H9 (cell line): ENCODE results near the gene TP73. TPM values are rescaled to one million over a fixed set of nuclear protein-coding genes. Genes with fewer than 3 reads are reported as not detected.

ENCODE experiments used
- DNase-seq: peaks from one replicate; pipeline ENCODE4 v3.0.0-alpha.2; 2017
- H2AFZ ChIP-seq: one replicate; pipeline ENCODE4 v1.6.1; 2013; ENCODE audit warnings: mild to moderate bottlenecking, low read length, control low read depth, moderate library complexity
- H2AK5ac ChIP-seq: 2 replicates; pipeline ENCODE4 v1.6.1; 2013; ENCODE audit warnings: low read length, control low read depth, mixed read lengths; ENCODE audit not compliant: insufficient read length
- H2BK120ac ChIP-seq: one replicate; pipeline ENCODE4 v1.6.1; 2013; ENCODE audit warnings: low read depth, mild to moderate bottlenecking, low read length, control low read depth, inconsistent platforms; ENCODE audit not compliant: poor library complexity, severe bottlenecking
- H2BK12ac ChIP-seq: 2 replicates; pipeline ENCODE4 v1.6.1; 2013; ENCODE audit warnings: low read length, control low read depth, mixed read lengths, low read depth; ENCODE audit not compliant: insufficient read length
- H2BK15ac ChIP-seq: 2 replicates; pipeline ENCODE4 v1.6.1; 2013; ENCODE audit warnings: low read depth, low read length, control low read depth
- H2BK20ac ChIP-seq: one replicate; pipeline ENCODE4 v1.6.1; 2013; ENCODE audit warnings: low read depth, mild to moderate bottlenecking, low read length, control low read depth, inconsistent platforms; ENCODE audit not compliant: poor library complexity, severe bottlenecking
- H2BK5ac ChIP-seq: 2 replicates; pipeline ENCODE4 v1.6.1; 2013; ENCODE audit warnings: low read length, control low read depth, mixed read lengths; ENCODE audit not compliant: insufficient read length
- H3K14ac ChIP-seq: 2 replicates; pipeline ENCODE4 v1.6.1; 2013; ENCODE audit warnings: low read length, control low read depth; ENCODE audit not compliant: insufficient read depth
- H3K18ac ChIP-seq: 2 replicates; pipeline ENCODE4 v1.6.1; 2013; ENCODE audit warnings: low read depth, mild to moderate bottlenecking, mixed read lengths, low read length, control low read depth; ENCODE audit not compliant: insufficient read length
- H3K23ac ChIP-seq: 2 replicates; pipeline ENCODE4 v1.6.1; 2013; ENCODE audit warnings: low read length, control low read depth, mixed read lengths, low read depth; ENCODE audit not compliant: insufficient read length
- H3K23me2 ChIP-seq: 2 replicates; pipeline ENCODE4 v1.6.1; 2013; ENCODE audit warnings: low read depth, mild to moderate bottlenecking, mixed read lengths, low read length, control low read depth; ENCODE audit not compliant: insufficient read length, poor library complexity, severe bottlenecking
- H3K27ac ChIP-seq: 2 replicates; pipeline ENCODE4 v1.5.1; 2013; ENCODE audit warnings: low read length, control low read depth, mixed read lengths, low read depth; ENCODE audit not compliant: insufficient read length
- H3K27me3 ChIP-seq: 2 replicates; pipeline ENCODE4 v1.6.1; 2013; ENCODE audit warnings: low read length, control low read depth, inconsistent platforms; ENCODE audit not compliant: insufficient read depth
- H3K4ac ChIP-seq: 2 replicates; pipeline ENCODE4 v1.6.1; 2013; ENCODE audit warnings: low read depth, mild to moderate bottlenecking, control low read depth, inconsistent platforms, low read length, moderate library complexity
- H3K4me1 ChIP-seq: 2 replicates; pipeline ENCODE4 v1.6.1; 2013; ENCODE audit warnings: low read length, control low read depth, inconsistent platforms; ENCODE audit not compliant: insufficient read depth
- H3K4me2 ChIP-seq: 2 replicates; pipeline ENCODE4 v1.6.1; 2013; ENCODE audit warnings: low read length, control low read depth, mixed read lengths; ENCODE audit not compliant: insufficient read length, insufficient read depth
- H3K56ac ChIP-seq: 2 replicates; pipeline ENCODE4 v1.6.1; 2013; ENCODE audit warnings: low read depth, mild to moderate bottlenecking, mixed read lengths, low read length, control low read depth; ENCODE audit not compliant: insufficient read length
- H3K79me1 ChIP-seq: 2 replicates; pipeline ENCODE4 v1.6.1; 2013; ENCODE audit warnings: low read depth, mild to moderate bottlenecking, moderate library complexity, low read length, control low read depth, inconsistent platforms; ENCODE audit not compliant: insufficient read depth, poor library complexity, severe bottlenecking
- H3K79me2 ChIP-seq: 2 replicates; pipeline ENCODE4 v1.6.1; 2013; ENCODE audit warnings: low read length, control low read depth, inconsistent platforms; ENCODE audit not compliant: insufficient read depth
- H3K9ac ChIP-seq: 2 replicates; pipeline ENCODE4 v1.6.1; 2013; ENCODE audit warnings: low read length, control low read depth, mixed read lengths; ENCODE audit not compliant: insufficient read length; ENCODE audit errors: extremely low read depth
- H3K9me3 ChIP-seq: one replicate; pipeline ENCODE4 v1.6.1; 2013; ENCODE audit warnings: low read depth, low read length, inconsistent platforms; ENCODE audit not compliant: control insufficient read depth
- H3T11ph ChIP-seq: one replicate; pipeline ENCODE4 v1.6.1; 2013; ENCODE audit warnings: mild to moderate bottlenecking, low read length, control low read depth, inconsistent platforms
- H4K20me1 ChIP-seq: one replicate; pipeline ENCODE4 v1.6.1; 2013; ENCODE audit not compliant: control insufficient read depth, insufficient read length, insufficient read depth
- H4K5ac ChIP-seq: 2 replicates; pipeline ENCODE4 v1.6.1; 2013; ENCODE audit warnings: low read depth, mild to moderate bottlenecking, mixed read lengths, low read length, control low read depth; ENCODE audit not compliant: insufficient read length
- H4K8ac ChIP-seq: replicated peaks from 2 replicates; pipeline ENCODE4 v1.6.1; 2013; ENCODE audit warnings: low read length, control low read depth, mixed read lengths, low read depth; ENCODE audit not compliant: insufficient read length
- H4K91ac ChIP-seq: 2 replicates; pipeline ENCODE4 v1.6.1; 2013; ENCODE audit warnings: low read depth, mild to moderate bottlenecking, moderate library complexity, mixed read lengths, low read length, control low read depth; ENCODE audit not compliant: insufficient read length
- H3K27ac Mint-ChIP-seq, 3 experiments: 2 replicates in 2 of 3; 3 replicates in 1 of 3; pipeline ENCODE4 v1.8.0; 2020 to 2021; ENCODE audit warnings: mixed read lengths in 3 of 3, mild to moderate bottlenecking in 1 of 3, moderate library complexity in 1 of 3
- H3K27me3 Mint-ChIP-seq: 2 replicates; pipeline ENCODE4 v1.8.0; 2021; ENCODE audit warnings: low read depth, mild to moderate bottlenecking, moderate library complexity, mixed read lengths
- H3K36me3 Mint-ChIP-seq, 3 experiments: 2 replicates in 2 of 3; 3 replicates in 1 of 3; pipeline ENCODE4 v1.8.0; 2020 to 2021; ENCODE audit warnings: low read depth in 3 of 3, mixed read lengths in 3 of 3; ENCODE audit not compliant: insufficient read depth in 1 of 3
- H3K4me1 Mint-ChIP-seq, 2 experiments: 2 replicates each; pipeline ENCODE4 v1.8.0; 2020; ENCODE audit warnings: mixed read lengths in 2 of 2
- H3K4me3 Mint-ChIP-seq, 2 experiments: 2 replicates in 1 of 2; 3 replicates in 1 of 2; pipeline ENCODE4 v1.8.0; 2020 to 2021; ENCODE audit warnings: mild to moderate bottlenecking in 2 of 2, mixed read lengths in 2 of 2, moderate library complexity in 1 of 2
- H3K9me3 Mint-ChIP-seq, 2 experiments: 2 replicates in 1 of 2; 3 replicates in 1 of 2; pipeline ENCODE4 v1.8.0; 2020; ENCODE audit warnings: mild to moderate bottlenecking in 2 of 2, mixed read lengths in 2 of 2, moderate library complexity in 1 of 2
- CTCF ChIP-seq: fragments of 200-600 bp; sonication (generic); conservative IDR thresholded peaks from 3 replicates; pipeline ENCODE4 v1.8.0; 2021; ENCODE audit warnings: antibody characterized with exemption, mild to moderate bottlenecking
- WGBS: extraction: QIAGEN DNeasy Blood & Tissue Kit; methylation state at CpG from one replicate; pipeline ENCODE4 v1.1.7; 2013; ENCODE audit warnings: missing lambda C conversion rate, low lambda C conversion rate, mixed read lengths; ENCODE audit not compliant: insufficient read length; ENCODE audit errors: extremely low coverage; 5-methylcytosine and 5-hydroxymethylcytosine counted together
- total RNA-seq: library from RNA; stranded (reverse); gene quantifications from 2 replicates; pipeline ENCODE4 v1.2.1, GENCODE V29; 2021

The TP73 gene
- total RNA-seq, 1 experiment from 2014 or later = 4.7 TPM

GRCh38 chr1:3608154-3608553 lies 44.2 kb upstream of the TP73 start:
- no peak overlapping the region for H3K23ac ChIP-seq
- H3T11ph ChIP-seq = no peak overlapping the region
- no peak overlapping the region for H2BK15ac ChIP-seq
- H3K9ac ChIP-seq = no peak overlapping the region
- H3K27ac ChIP-seq = no peak overlapping the region
- Mint-ChIP-seq H3K4me1 (peaks cover 17 to 19% of the 10 kb centered on the region in 2 experiments), H3K9me3 (no peaks in the 10 kb centered on the region), H3K27me3 (peaks cover 18% of the 10 kb centered on the region), H3K36me3 (no peaks in the 10 kb centered on the region; a peak in 1 of 7 replicates), H3K27ac (no peak overlapping the region), H3K4me3 (no peak overlapping the region; a peak in 1 of 5 replicates)
- no peak overlapping the region for H3K4ac ChIP-seq
- WGBS = no CpG with 5 or more reads among the region's 7 CpGs
- H3K27me3 ChIP-seq = no peaks in the 10 kb centered on the region; the same call in 1 of the 2 replicates
- no peaks in the 10 kb centered on the region for H3K79me2 ChIP-seq
- H4K91ac ChIP-seq = no peak overlapping the region
- no peaks in the 10 kb centered on the region for H4K20me1 ChIP-seq
- peaks cover 5% of the 10 kb centered on the region for H3K23me2 ChIP-seq
- no peak overlapping the region for H3K56ac ChIP-seq
- H2BK12ac ChIP-seq = no peak overlapping the region
- H3K9me3 ChIP-seq = no peaks in the 10 kb centered on the region
- H2AFZ ChIP-seq = no peak overlapping the region
- no peak overlapping the region for H4K5ac ChIP-seq
- no peak overlapping the region for H2BK5ac ChIP-seq
- no peak for DNase-seq
- no peak overlapping the region for H2BK120ac ChIP-seq
- no peak overlapping the region for H3K4me2 ChIP-seq
- no peak overlapping the region for H4K8ac ChIP-seq
- H2BK20ac ChIP-seq = no peak overlapping the region
- H3K4me1 ChIP-seq = no peaks in the 10 kb centered on the region
- H3K79me1 ChIP-seq = no peaks in the 10 kb centered on the region
- no peak for TF ChIP-seq CTCF
- no peak overlapping the region for H2AK5ac ChIP-seq
- no peak overlapping the region for H3K14ac ChIP-seq
- no peak overlapping the region for H3K18ac ChIP-seq
